GM12878 (cell line): ENCODE results near the gene LTB4R. TPM values are rescaled to one million over a fixed set of nuclear protein-coding genes. Genes with fewer than 3 reads are reported as not detected.

ENCODE experiments used
- ATAC-seq: fragments of 200-7000 bp; cut with Tn5 transposase; 3 replicates; pipeline ENCODE4 v1.9.1; 2020; ENCODE audit warnings: mild to moderate bottlenecking, moderate library complexity
- BruUV-seq: library from RNA; stranded (reverse); fragments of 400-500 nt; replicated peaks from 2 replicates; lab custom pipeline; 2021; lab: Mats Ljungman, UMichigan
- CTCF ChIA-PET: fragments of 300-600 bp; sonication (Branson Sonifier 250); formaldehyde crosslinking; extraction: SDS; loops from one replicate; lab custom pipeline; 2021; ENCODE audit warnings: inconsistent platforms; lab: Yijun Ruan, JAX
- POLR2A ChIA-PET: fragments of 350-600 bp; formaldehyde crosslinking; extraction: SDS; loops from one replicate; lab custom pipeline; 2021; ENCODE audit warnings: inconsistent platforms; lab: Charles Lee
- RAD21 ChIA-PET: fragments of 300-600 bp; sonication (Branson Sonifier 250); formaldehyde crosslinking; loops from one replicate; lab custom pipeline; 2023; ENCODE audit warnings: antibody characterized with exemption; ENCODE audit not compliant: unreplicated experiment; lab: Charles Lee
- SMC1A ChIA-PET: fragments of 300-600 bp; sonication (Branson Sonifier 250); formaldehyde crosslinking; loops from one replicate; lab custom pipeline; 2023; ENCODE audit not compliant: unreplicated experiment, uncharacterized antibody; lab: Charles Lee
- DNase-seq: peaks from one replicate; pipeline ENCODE4 v3.0.0-alpha.2; 2011; ENCODE audit warnings: low read depth, low spot score
- FAIRE-seq: peaks from 3 replicates; lab custom pipeline; 2011; peaks lifted over from hg19 to GRCh38; lab: Jason Lieb, UNC
- H2AFZ ChIP-seq: 2 replicates; pipeline ENCODE4 v1.6.0; 2011; ENCODE audit warnings: low read depth, low read length, control low read depth; ENCODE audit not compliant: control insufficient read depth
- H3K27ac ChIP-seq: 2 replicates; pipeline ENCODE4 v1.5.1; 2011; ENCODE audit warnings: control low read depth; ENCODE audit not compliant: control insufficient read depth, insufficient read depth
- H3K27me3 ChIP-seq, 2 experiments: replicated peaks in 1 of 2; 2 replicates each; pipeline versions ENCODE4 v1.6.0 to v1.6.1; 2011; ENCODE audit warnings: low read length in 1 of 2; ENCODE audit not compliant: control insufficient read depth in 2 of 2, insufficient read depth in 2 of 2
- H3K36me3 ChIP-seq, 2 experiments: 2 replicates each; pipeline ENCODE4 v1.5.1; 2011; ENCODE audit warnings: low read length in 1 of 2; ENCODE audit not compliant: control insufficient read depth in 2 of 2, insufficient read depth in 2 of 2
- H3K4me1 ChIP-seq: 2 replicates; pipeline ENCODE4 v1.6.1; 2011; ENCODE audit warnings: mild to moderate bottlenecking, low read length, moderate library complexity, mixed read lengths; ENCODE audit not compliant: control insufficient read depth, insufficient read depth
- H3K4me2 ChIP-seq: 2 replicates; pipeline ENCODE4 v1.6.0; 2011; ENCODE audit warnings: control low read depth; ENCODE audit not compliant: control insufficient read depth, insufficient read depth
- H3K4me3 ChIP-seq: fragments of 200-600 bp; sonication (generic); 2 replicates; pipeline ENCODE4 v1.5.1; 2016
- H3K79me2 ChIP-seq: 2 replicates; pipeline ENCODE4 v1.6.0; 2011; ENCODE audit warnings: low read length; ENCODE audit not compliant: control insufficient read depth, insufficient read depth
- H3K9ac ChIP-seq: 2 replicates; pipeline ENCODE4 v1.8.0; 2011; ENCODE audit warnings: low read length, control low read depth, mixed read lengths; ENCODE audit not compliant: control insufficient read depth, insufficient read depth
- H3K9me3 ChIP-seq: replicated peaks from 3 replicates; pipeline ENCODE4 v1.5.1; 2011; ENCODE audit warnings: mild to moderate bottlenecking, low read length; ENCODE audit not compliant: control insufficient read depth, insufficient read depth
- H4K20me1 ChIP-seq: 2 replicates; pipeline ENCODE4 v1.6.0; 2011; ENCODE audit not compliant: control insufficient read depth, insufficient read depth
- ATF3 ChIP-seq: IDR thresholded peaks from 2 replicates; pipeline ENCODE4 v1.6.1; 2011; ENCODE audit warnings: low read depth, mild to moderate bottlenecking, low read length, moderate library complexity, borderline replicate concordance; ENCODE audit errors: extremely low read depth
- ATF7 ChIP-seq: fragments of 450-650 bp; IDR thresholded peaks from 2 replicates; pipeline ENCODE4 v1.6.1; 2016; ENCODE audit warnings: low read depth, mild to moderate bottlenecking
- BCL3 ChIP-seq: IDR thresholded peaks from 2 replicates; pipeline ENCODE4 v1.6.1; 2011; ENCODE audit warnings: borderline replicate concordance, low read depth, mild to moderate bottlenecking, moderate library complexity, low read length; ENCODE audit not compliant: insufficient read depth, poor library complexity, severe bottlenecking
- BMI1 ChIP-seq: fragments of 450-650 bp; IDR thresholded peaks from 2 replicates; pipeline ENCODE4 v1.6.1; 2016; ENCODE audit warnings: mild to moderate bottlenecking, moderate library complexity, borderline replicate concordance
- E2F4 ChIP-seq: IDR thresholded peaks from 2 replicates; pipeline ENCODE4 v1.6.1; 2012; ENCODE audit warnings: low read depth, low read length, improper control_type of control experiment
- EP300 ChIP-seq, 2 experiments: fragments of 150-350 bp in 1 of 2; IDR thresholded peaks; 2 replicates each; pipeline ENCODE4 v1.6.1; 2011 to 2012; ENCODE audit warnings: low read depth in 2 of 2, low read length in 2 of 2, borderline replicate concordance in 1 of 2, improper control_type of control experiment in 1 of 2, inconsistent platforms in 1 of 2; ENCODE audit not compliant: control insufficient read depth in 1 of 2
- FOXK2 ChIP-seq: fragments of 450-650 bp; IDR thresholded peaks from 2 replicates; pipeline ENCODE4 v1.6.1; 2017; ENCODE audit warnings: mild to moderate bottlenecking, moderate library complexity
- HDAC6 ChIP-seq: fragments of 200-600 bp; sonication (generic); IDR thresholded peaks from one replicate; pipeline ENCODE4 v1.8.0; 2017; ENCODE audit warnings: antibody characterized with exemption; ENCODE audit not compliant: unreplicated experiment
- IRF3 ChIP-seq: fragments of 450-650 bp; IDR thresholded peaks from 2 replicates; pipeline ENCODE4 v1.6.1; 2014; ENCODE audit warnings: mild to moderate bottlenecking
- MXI1 ChIP-seq: fragments of 150-350 bp; IDR thresholded peaks from 2 replicates; pipeline ENCODE4 v1.6.1; 2011; ENCODE audit warnings: low read depth, mild to moderate bottlenecking, inconsistent platforms, low read length, improper control_type of control experiment
- NBN ChIP-seq: fragments of 450-650 bp; IDR thresholded peaks from 2 replicates; pipeline ENCODE4 v1.6.1; 2016
- NRF1 ChIP-seq: conservative IDR thresholded peaks from 2 replicates; pipeline ENCODE4 v1.6.1; 2011; ENCODE audit warnings: mild to moderate bottlenecking, low read depth, low read length, improper control_type of control experiment
- POLR2AphosphoS5 ChIP-seq: IDR thresholded peaks from 2 replicates; pipeline ENCODE4 v1.6.1; 2011; ENCODE audit warnings: mild to moderate bottlenecking, low read length, inconsistent platforms
- SIN3A ChIP-seq: IDR thresholded peaks from 2 replicates; pipeline ENCODE4 v1.6.1; 2012; ENCODE audit warnings: low read depth, low read length, improper control_type of control experiment
- SMARCA5 ChIP-seq: fragments of 450-650 bp; IDR thresholded peaks from 2 replicates; pipeline ENCODE4 v1.6.1; 2017; ENCODE audit warnings: mild to moderate bottlenecking
- ZNF217 ChIP-seq: fragments of 450-650 bp; IDR thresholded peaks from 2 replicates; pipeline ENCODE4 v1.6.1; 2017; ENCODE audit warnings: antibody characterized with exemption, mild to moderate bottlenecking
- ZNF622 ChIP-seq: fragments of 450-650 bp; IDR thresholded peaks from 2 replicates; pipeline ENCODE4 v1.6.1; 2017; ENCODE audit warnings: mild to moderate bottlenecking, inconsistent platforms
- WGBS: methylation state at CpG from one replicate; pipeline ENCODE4 v1.1.6; 2016; ENCODE audit warnings: low lambda C conversion rate; ENCODE audit not compliant: insufficient replicate concordance, insufficient coverage; ENCODE audit errors: missing lambda C conversion rate; 5-methylcytosine and 5-hydroxymethylcytosine counted together
- in situ Hi-C: fragments of 300-500 bp; cut with MboI; formaldehyde crosslinking; loops from 9 replicates; pipeline ENCODE4 v1.14.3; 2018; ENCODE audit warnings: mixed read lengths
- intact Hi-C: fragments of 100-400 bp; cut with micrococcal nuclease; formaldehyde crosslinking; loops from one replicate; pipeline ENCODE4 v1.14.2; 2022; ENCODE audit not compliant: unreplicated experiment
- polyA plus RNA-seq, 11 experiments: library from polyadenylated mRNA; depleted of rRNA in 4 of 11; unstranded in 6 of 11; stranded (reverse) in 5 of 11; fragments of >200 nt; fragmentation: Nextera tagmentation in 4 of 11; fragmentation: Illumina TruSeq in 1 of 11; extraction: Ambion mirVana in 4 of 11; extraction: Trizol in 1 of 11; gene quantifications; 1 replicate in 1 of 11; 2 replicates in 10 of 11; pipeline versions ENCODE4 v1.2.1 to v1.2.3, GENCODE V29; 2011 to 2016; ENCODE audit warnings: inconsistent platforms in 2 of 11, missing spikeins in 2 of 11, low read depth in 1 of 11
- total RNA-seq, 4 experiments: library from RNA; depleted of rRNA in 3 of 4; stranded (reverse); fragments of >200 nt in 3 of 4; fragmentation: Illumina TruSeq in 1 of 4; extraction: Trizol in 1 of 4; gene quantifications; 2 replicates each; pipeline versions ENCODE4 v1.2.1 to v1.2.3, GENCODE V29; 2013 to 2021

LTB4R gene
- total and polyA plus RNA-seq, 10 of the 15 experiments (the other 5 are each of a cell fraction or from before 2014, with no cell fraction given), result 1.2 to 14.0 (median 4.0) TPM

- TF ChIP-seq E2F4 (no peak), SIN3A (no peak), ATF7 (no peak), FOXK2 (no peak)
Observed at GRCh38 chr14:24292118-24292807, 19.0 kb upstream of the LTB4R start (continued).

- DNase-seq, result no peak
- FAIRE-seq, result no peak
- ChIA-PET SMC1A (interaction anchor here (0.9 to 2.7 kb wide), 4 partner anchors 22 to 80 kb away, joined by 3 to 14 read pairs (median 6); partner anchors contain the start of genes CHMP4A, RABGGTA and TINF2), POLR2A (interaction anchor here (0.8 to 1.7 kb wide), 4 partner anchors 10 to 51 kb away, joined by 3 to 4 read pairs (median 3); partner anchors contain the start of gene TINF2), RAD21 (interaction anchor here (1.2 to 1.5 kb wide), 2 partner anchors 47 to 51 kb away, joined by 4 to 9 read pairs; partner anchors contain the start of gene TINF2), CTCF (interaction anchor here (0.6 to 13.4 kb wide), 4 partner anchors 15 to 50 kb away, joined by 4 to 269 read pairs (median 26); partner anchors contain the start of genes CIDEB, RABGGTA and TINF2)
- in situ Hi-C loops (no loop called here), intact Hi-C loops (no loop called here)
- Histone ChIP-seq H3K27me3 (no peaks in the 10 kb centered on the region), H3K4me3 (no peak overlapping the region), H3K79me2 (no peaks in the 10 kb centered on the region; the same call in none of the 2 replicates), H3K9me3 (no peaks in the 10 kb centered on the region), H2AFZ (no peak overlapping the region), H4K20me1 (no peaks in the 10 kb centered on the region), H3K27ac (no peak overlapping the region), H3K4me1 (peaks cover 30% of the 10 kb centered on the region), H3K4me2 (no peak overlapping the region), H3K9ac (no peak overlapping the region), H3K36me3 (peaks cover 13 to 37% of the 10 kb centered on the region in 2 experiments)
- 94% methylated on average over 2 of the region's 2 CpGs for WGBS
- no peak for ATAC-seq
- BruUV-seq, result no TSS peak
- TF ChIP-seq POLR2AphosphoS5 (no peak), BCL3 (no peak), ATF3 (no peak), NRF1 (no peak), NBN (no peak), SMARCA5 (no peak), BMI1 (no peak), EP300 (IDR thresholded peaks at IDR 0.05; ENCODE audit: borderline replicate concordance in 1 of 2, control insufficient read depth in 1 of 2, low read depth in 2 of 2, low read length in 2 of 2) (no peak), MXI1 (no peak), IRF3 (no peak), ZNF622 (no peak), HDAC6 (no peak), ZNF217 (no peak)
Observed at GRCh38 chr14:24293525-24293924, 17.8 kb upstream of the LTB4R start.
